Breast epithelium (tissue), 4 donors: ENCODE measurements around the gene CMTM5. TPM values are rescaled to one million over a fixed set of nuclear protein-coding genes. Genes with fewer than 3 reads are reported as not detected.
"Not testable (repeated sequence)": the region's sequence is repeated elsewhere in the genome, so short reads cannot be mapped to it uniquely, and the experiment has no call there.

Experiments
- DNase-seq, 2 donors: peaks; one replicate each; pipeline ENCODE4 v3.0.0-alpha.2; 2019; ENCODE audit warnings: low spot score in 2 of 2
- H3K27ac ChIP-seq, 2 donors: fragments of 200-600 bp; sonication (generic) in 1 of 2; one replicate each; pipeline ENCODE4 v1.5.1; 2016 to 2019; ENCODE audit warnings: mild to moderate bottlenecking in 1 of 2
- H3K27me3 ChIP-seq, 2 donors: fragments of 200-600 bp; sonication (generic) in 1 of 2; one replicate each; pipeline versions ENCODE4 v1.5.1 to v1.6.0; 2017 to 2019; ENCODE audit warnings: control low read depth in 1 of 2, mild to moderate bottlenecking in 1 of 2
- H3K36me3 ChIP-seq: fragments of 200-600 bp; one replicate; pipeline ENCODE4 v1.5.1; 2019
- H3K4me1 ChIP-seq, 2 donors: fragments of 200-600 bp; sonication (generic); one replicate each; pipeline ENCODE4 v1.5.1; 2016 to 2019; ENCODE audit warnings: control low read depth in 1 of 2
- H3K4me3 ChIP-seq, 3 donors: fragments of 200-600 bp; sonication (generic); 1 replicate in 2 of 3; 2 replicates in 1 of 3; pipeline ENCODE4 v1.5.1; 2016 to 2019; ENCODE audit warnings: mild to moderate bottlenecking in 3 of 3, moderate library complexity in 2 of 3
- H3K9me3 ChIP-seq, 2 donors: fragments of 200-600 bp; sonication (generic) in 1 of 2; one replicate each; pipeline ENCODE4 v1.5.1; 2016 to 2019; ENCODE audit warnings: control low read depth in 1 of 2
- CTCF ChIP-seq, 3 donors: fragments of 450-650 bp; IDR thresholded peaks; one replicate each; pipeline ENCODE4 v1.5.1; 2016 to 2017; ENCODE audit warnings: antibody characterized with exemption in 3 of 3, mild to moderate bottlenecking in 3 of 3, moderate library complexity in 3 of 3
- POLR2A ChIP-seq: fragments of 450-650 bp; IDR thresholded peaks from one replicate; pipeline ENCODE4 v1.6.1; 2016; ENCODE audit warnings: antibody characterized with exemption, mild to moderate bottlenecking, moderate library complexity
- POLR2AphosphoS5 ChIP-seq, 3 donors: sonication (generic); formaldehyde crosslinking; IDR thresholded peaks; one replicate each; pipeline ENCODE4 v1.6.1; 2017; ENCODE audit warnings: antibody characterized with exemption in 3 of 3
- intact Hi-C: fragments of 100-400 bp; cut with DNase I; formaldehyde crosslinking; loops from one replicate; pipeline ENCODE4 v1.15.1; 2023; ENCODE audit warnings: low total_unique reads
- total RNA-seq, 3 donors: library from RNA; depleted of rRNA; stranded (reverse); fragments of >200 nt; gene quantifications; one replicate each; pipeline ENCODE4 v1.1.0, GENCODE V29; 2016

Gene CMTM5
- total RNA-seq, 3 donors from 2014 or later = 0.64 to 0.88 TPM; not detected in 1

GRCh38 chr14:23386999-23387398 lies 10.2 kb downstream of the CMTM5 start:
- H3K36me3 ChIP-seq = no peaks in the 10 kb centered on the region
- no peak for DNase-seq
- H3K4me1 ChIP-seq = no peaks in the 10 kb centered on the region
- H3K4me3 ChIP-seq = no peak overlapping the region
- no peaks in the 10 kb centered on the region for H3K9me3 ChIP-seq
- no peaks in the 10 kb centered on the region for H3K27me3 ChIP-seq
- no peak for TF ChIP-seq CTCF (IDR thresholded peaks at IDR 0.05)
- no peak for TF ChIP-seq POLR2AphosphoS5 (IDR thresholded peaks at IDR 0.05)
- no peak for TF ChIP-seq POLR2A
- no peak overlapping the region for H3K27ac ChIP-seq
- intact Hi-C loops = no loop called here

DNA sequence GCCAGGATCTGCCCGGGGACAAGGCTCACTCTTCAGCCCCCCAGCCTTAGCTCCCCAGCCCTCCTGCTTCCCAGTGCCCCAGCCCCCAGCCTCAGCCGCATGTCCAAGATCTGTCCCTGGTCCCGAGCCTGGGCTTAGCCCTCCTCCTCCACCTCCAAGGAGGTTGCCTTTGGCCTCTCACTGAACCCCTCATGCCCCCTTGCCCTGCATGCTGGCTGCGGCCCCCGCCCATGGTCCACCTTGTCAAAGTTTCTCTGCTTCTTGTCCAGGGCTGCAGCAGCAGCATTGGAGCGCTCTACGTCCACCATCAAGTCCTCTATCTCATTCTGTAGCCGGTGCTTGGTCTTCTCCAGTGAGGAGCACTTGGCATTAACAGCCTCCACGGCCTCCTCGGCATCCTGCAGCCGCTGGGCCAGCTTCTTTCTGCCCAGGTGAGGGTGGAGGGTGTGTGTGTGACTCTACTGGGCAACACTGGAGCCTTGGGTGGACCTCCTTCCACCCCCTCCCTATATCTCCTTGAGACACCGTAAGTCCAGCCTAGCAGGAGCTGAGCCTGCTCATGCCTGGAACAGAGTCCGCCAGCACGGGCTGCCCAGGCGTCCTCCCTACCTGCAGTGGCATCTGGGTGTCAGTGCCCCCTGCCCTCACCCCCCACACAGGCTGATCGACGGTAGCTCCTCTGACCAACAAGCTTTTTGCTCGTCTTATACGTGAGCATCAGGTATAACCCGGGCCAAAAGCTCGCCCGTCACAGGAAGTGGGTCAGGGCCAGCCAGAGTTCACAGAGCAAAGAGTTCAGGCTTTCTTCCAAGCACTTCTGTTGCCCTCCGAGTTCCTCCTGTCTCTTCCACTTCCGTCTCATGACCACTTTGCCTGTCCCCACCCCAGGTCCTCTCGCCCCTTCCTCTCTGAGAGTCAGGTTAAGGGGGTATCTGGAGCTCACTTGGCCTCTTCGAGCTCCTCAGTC lies 11.4 kb downstream of the CMTM5 start:
- no peaks in the 10 kb centered on the region for H3K27me3 ChIP-seq
- no peaks in the 10 kb centered on the region for H3K4me1 ChIP-seq
- intact Hi-C loops = no loop called here
- H3K27ac ChIP-seq = no peak overlapping the region
- TF ChIP-seq POLR2A = no peak
- TF ChIP-seq POLR2AphosphoS5 (IDR thresholded peaks at IDR 0.05) = no peak
- no peak for TF ChIP-seq CTCF (IDR thresholded peaks at IDR 0.05)
- no peak for DNase-seq
- no peaks in the 10 kb centered on the region for H3K9me3 ChIP-seq
- H3K4me3 ChIP-seq = no peak overlapping the region
- no peaks in the 10 kb centered on the region for H3K36me3 ChIP-seq

GRCh38 chr14:23388996-23389395 lies 12.2 kb downstream of the CMTM5 start:
- Histone ChIP-seq H3K4me1 (no peaks in the 10 kb centered on the region), H3K9me3 (no peaks in the 10 kb centered on the region), H3K27ac (no peak overlapping the region), H3K36me3 (no peaks in the 10 kb centered on the region), H3K27me3 (no peaks in the 10 kb centered on the region), H3K4me3 (no peak overlapping the region)
- intact Hi-C loops = no loop called here
- DNase-seq = no peak
- TF ChIP-seq POLR2A = no peak
- no peak for TF ChIP-seq CTCF (IDR thresholded peaks at IDR 0.05)
- TF ChIP-seq POLR2AphosphoS5 (IDR thresholded peaks at IDR 0.05) = no peak

GRCh38 chr14:23389396-23389795 lies 12.6 kb downstream of the CMTM5 start:
- Histone ChIP-seq H3K4me1 (no peaks in the 10 kb centered on the region), H3K27ac (no peak overlapping the region), H3K4me3 (no peak overlapping the region), H3K9me3 (no peaks in the 10 kb centered on the region), H3K36me3 (no peaks in the 10 kb centered on the region), H3K27me3 (no peaks in the 10 kb centered on the region)
- intact Hi-C loops = no loop called here
- TF ChIP-seq POLR2AphosphoS5 (IDR thresholded peaks at IDR 0.05) (no peak), CTCF (IDR thresholded peaks at IDR 0.05) (no peak), POLR2A (no peak)
- no peak for DNase-seq

DNA sequence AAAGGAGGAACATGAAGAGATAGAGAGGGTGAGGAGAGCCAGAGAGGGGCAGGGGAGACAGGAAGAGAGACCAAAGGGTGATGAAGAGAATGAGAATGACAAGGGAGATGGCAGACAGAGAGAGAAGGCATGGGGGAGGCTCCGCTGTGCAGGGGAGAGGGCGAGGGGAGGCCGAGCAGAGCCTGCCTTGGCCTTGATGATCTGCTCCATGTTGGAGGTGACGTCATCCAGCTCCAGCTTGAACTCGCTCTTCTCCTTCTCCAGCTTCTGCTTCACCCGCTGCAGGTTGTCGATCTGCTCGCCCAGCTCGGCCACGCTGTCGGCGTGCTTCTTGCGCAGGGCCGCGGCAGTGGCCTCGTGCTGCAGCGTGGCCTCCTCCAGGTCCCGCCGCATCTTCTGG lies 13.0 kb downstream of the CMTM5 start:
- intact Hi-C loops, H3K27ac ChIP-seq, H3K4me3 ChIP-seq, H3K36me3 ChIP-seq, H3K27me3 ChIP-seq, H3K4me1 ChIP-seq, H3K9me3 ChIP-seq, DNase-seq: not testable (repeated sequence)
